Measurements from ENCODE around the gene ZCCHC3.
A peak's percentile ranks its signal among the peaks of the same experiment; 100 is the strongest.

Gene ZCCHC3

DNA sequence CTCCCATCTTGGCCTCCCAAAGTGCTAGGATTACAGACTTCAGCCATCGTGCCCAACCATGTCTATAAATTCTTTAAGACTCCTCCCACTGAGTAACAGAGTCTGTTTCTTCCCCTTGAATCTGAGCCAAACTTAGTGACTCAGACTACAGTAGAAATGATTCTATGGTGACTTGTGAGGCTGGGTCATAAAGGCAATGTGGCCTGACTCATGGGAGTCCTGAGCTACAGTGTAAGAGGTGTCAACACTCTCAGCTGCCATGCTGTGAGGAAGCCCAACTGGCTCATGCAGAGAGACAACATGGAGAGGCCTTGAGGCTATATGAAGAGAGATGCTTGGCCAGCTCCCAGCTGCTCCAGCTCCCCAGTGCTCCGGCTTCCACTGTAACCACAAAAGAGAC lies 44.3 kb downstream of the ZCCHC3 start:
- in situ Hi-C loops (cut with MboI; ENCODE audit: low pct_unique_long_range_greater_than_20kb, low sequenced_read_pairs, unreplicated experiment), result no loop called here
- no peak for DNase-seq (ENCODE audit: low spot score)
- TF ChIP-seq CTCF (IDR thresholded peaks at IDR 0.05; ENCODE audit: extremely low read depth, insufficient read depth, missing control alignments), result no peak

DNA sequence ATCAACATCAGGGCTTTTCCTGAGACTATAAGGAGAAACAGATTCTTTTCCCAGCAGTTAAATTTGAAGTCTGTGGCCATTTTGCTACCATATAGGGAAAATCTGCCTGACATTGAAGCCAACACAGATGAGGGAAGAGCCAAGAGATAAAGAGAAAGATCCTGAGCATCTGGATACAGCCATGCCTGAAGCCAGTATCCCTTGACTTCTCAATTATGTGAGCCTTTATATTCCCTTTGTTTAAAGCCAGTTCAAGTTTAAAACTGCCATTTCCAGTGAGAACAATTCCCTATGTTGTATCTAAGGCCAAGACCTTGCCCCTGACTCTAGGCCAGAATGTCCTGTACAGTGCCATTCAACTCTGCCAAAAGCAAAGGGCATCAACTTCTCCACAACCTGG lies 45.7 kb downstream of the ZCCHC3 start:
- in situ Hi-C loops (cut with MboI; ENCODE audit: low pct_unique_long_range_greater_than_20kb, low sequenced_read_pairs, unreplicated experiment), result no loop called here
- DNase-seq (ENCODE audit: low spot score), result no peak
- TF ChIP-seq CTCF (IDR thresholded peaks at IDR 0.05; ENCODE audit: extremely low read depth, insufficient read depth, missing control alignments), result no peak

DNA sequence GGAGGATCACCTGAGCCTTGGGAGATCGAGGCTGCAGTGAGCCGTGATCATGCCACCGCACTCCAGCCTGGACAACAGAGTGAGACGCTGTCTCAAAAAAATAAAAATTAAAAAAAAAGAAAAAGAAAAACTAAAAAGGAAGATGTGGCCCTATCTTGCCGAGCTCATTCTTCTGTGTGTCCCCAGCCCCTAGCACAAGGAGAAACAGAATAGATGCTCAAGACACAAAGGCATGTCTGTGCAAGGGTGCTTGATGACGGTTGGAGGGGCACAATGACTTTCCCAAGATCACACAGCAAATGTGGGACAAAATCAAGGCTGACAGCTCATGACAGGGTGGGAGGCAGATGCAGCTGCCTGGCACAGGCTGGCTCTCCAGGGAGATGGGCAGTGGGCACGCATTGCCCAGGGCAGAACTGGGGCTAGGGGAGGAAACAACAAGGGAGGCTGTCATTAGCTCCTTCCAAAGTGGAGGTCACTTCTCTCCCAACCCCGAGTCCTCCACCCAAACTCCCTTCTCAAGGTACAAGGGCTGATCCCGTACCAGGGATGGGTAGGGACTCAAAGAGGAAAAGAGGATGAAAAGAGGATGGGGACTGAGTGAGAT lies 48.8 kb downstream of the ZCCHC3 start:
- no peak for TF ChIP-seq CTCF (IDR thresholded peaks at IDR 0.05; ENCODE audit: extremely low read depth, insufficient read depth, missing control alignments)
- in situ Hi-C loops (cut with MboI; ENCODE audit: low pct_unique_long_range_greater_than_20kb, low sequenced_read_pairs, unreplicated experiment), result no loop called here
- DNase-seq (ENCODE audit: low spot score), result no peak

DNA sequence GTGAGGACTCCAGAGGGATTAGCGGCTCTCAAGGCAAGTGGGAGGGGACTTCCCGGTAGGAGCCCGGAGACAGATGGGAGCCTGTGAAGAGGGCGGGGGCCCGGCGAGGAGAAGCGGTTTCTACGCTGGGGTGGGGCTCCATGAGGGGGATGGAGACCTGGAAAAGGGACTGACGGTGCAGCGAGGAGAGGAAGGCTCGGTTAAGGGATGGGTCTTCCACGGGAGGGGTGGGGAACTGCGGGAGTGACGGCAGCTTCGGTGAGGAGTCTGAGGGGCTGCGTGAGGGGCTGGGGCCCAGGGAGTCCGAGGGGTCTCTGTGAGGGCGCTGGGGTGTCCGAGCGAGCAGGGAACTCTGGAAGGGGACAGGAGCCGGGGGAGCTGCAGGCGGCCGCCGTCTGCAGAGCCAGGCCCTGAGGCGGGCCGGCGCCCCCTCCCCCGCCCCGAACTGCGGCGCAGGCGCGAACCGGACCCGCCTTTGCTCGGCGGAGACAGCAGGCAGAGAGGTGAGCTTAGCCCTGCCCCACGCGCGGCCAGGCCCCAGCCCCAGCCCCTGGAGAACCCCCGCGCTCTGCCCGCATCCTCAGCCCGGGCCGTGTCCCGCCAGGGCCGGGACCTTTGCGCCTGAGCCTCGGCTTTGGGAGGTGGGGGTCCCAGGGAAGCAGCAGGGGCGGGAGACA lies 49.4 kb downstream of the ZCCHC3 start, which contains the start of gene NRSN2:
Gene NRSN2 (plus strand): TSS at position 472 of the 677 bp plus-strand sequence. CDS start 2,533 bp downstream, outside the sequence.
- TF ChIP-seq CTCF (IDR thresholded peaks at IDR 0.05; ENCODE audit: extremely low read depth, insufficient read depth, missing control alignments), result no peak
- in situ Hi-C loops (cut with MboI; ENCODE audit: low pct_unique_long_range_greater_than_20kb, low sequenced_read_pairs, unreplicated experiment), result no loop called here
- peak; percentile 87 for DNase-seq (ENCODE audit: low spot score)

- TF ChIP-seq CTCF (IDR thresholded peaks at IDR 0.05; ENCODE audit: extremely low read depth, insufficient read depth, missing control alignments), result no peak
Observed at GRCh38 chr20:347317-347639, 49.9 kb downstream of the ZCCHC3 start.

DNA sequence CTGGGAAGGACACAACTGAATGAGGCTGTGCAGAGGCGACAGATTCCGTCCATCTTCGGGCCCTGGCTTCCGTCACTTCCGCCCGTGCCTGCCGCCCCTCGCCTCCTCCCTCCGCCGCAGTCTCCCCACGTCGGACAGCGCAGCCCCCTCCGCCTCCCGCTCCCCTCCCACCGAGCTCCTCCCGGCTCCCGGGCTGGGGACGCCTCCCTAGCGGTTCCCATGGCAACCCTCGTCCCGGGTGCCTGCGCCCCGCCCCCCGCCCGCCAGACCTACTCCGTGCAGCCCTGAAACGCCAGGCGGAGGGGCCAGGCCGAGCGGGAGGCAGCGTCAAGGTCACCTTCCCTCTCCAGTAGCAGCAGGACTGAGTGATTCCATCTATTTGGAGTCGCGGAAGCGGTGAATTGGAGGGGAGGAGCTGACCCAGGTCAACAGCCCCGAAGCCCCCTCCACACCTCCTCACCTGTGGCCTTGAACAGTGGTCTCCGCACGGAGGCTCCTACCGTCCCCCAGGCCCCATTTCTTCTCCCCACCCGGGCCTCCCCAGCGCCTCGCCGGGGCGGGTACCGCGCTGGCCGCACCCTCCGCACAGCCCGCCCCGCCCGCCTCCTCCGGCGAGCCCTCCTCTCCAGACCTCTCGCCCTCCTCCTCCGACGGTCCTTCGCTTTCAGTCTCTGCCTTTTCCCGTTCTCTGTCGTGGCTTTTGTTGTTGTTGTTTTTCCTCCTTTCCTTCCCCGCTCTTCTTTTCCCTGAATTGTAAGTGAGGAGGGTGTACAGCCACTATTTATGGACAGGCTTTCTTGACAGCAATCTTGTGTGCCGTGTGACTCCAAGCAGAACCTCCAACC lies 50.5 kb downstream of the ZCCHC3 start:
- peak; percentile 98 for DNase-seq (ENCODE audit: low spot score)
- in situ Hi-C loops (cut with MboI; ENCODE audit: low pct_unique_long_range_greater_than_20kb, low sequenced_read_pairs, unreplicated experiment), result no loop called here
- TF ChIP-seq CTCF (IDR thresholded peaks at IDR 0.05; ENCODE audit: extremely low read depth, insufficient read depth, missing control alignments), result no peak

More at GRCh38 chr20:347317-347639, 49.9 kb downstream of the ZCCHC3 start:
- DNase-seq (ENCODE audit: low spot score), result peak; percentile 40
- in situ Hi-C loops (cut with MboI; ENCODE audit: low pct_unique_long_range_greater_than_20kb, low sequenced_read_pairs, unreplicated experiment), result no loop called here

Measured in GM13977 (cell line).